HUDEP-2 (cell line): ENCODE results near the gene SZT2.
"Not testable (repeated sequence)": the region's sequence is repeated elsewhere in the genome, so short reads cannot be mapped to it uniquely, and the experiment has no call there.

Experiments
- DNase-seq, 76 experiments: peaks; one replicate each; lab custom pipeline; 2025; ENCODE audit not compliant: unreplicated experiment in 76 of 76; lab: John Stamatoyannopoulos, UW

SZT2 gene

GRCh38 chr1:43477716-43478115 lies 88.0 kb downstream of the SZT2 start:
- DNase-seq = no peak

DNA sequence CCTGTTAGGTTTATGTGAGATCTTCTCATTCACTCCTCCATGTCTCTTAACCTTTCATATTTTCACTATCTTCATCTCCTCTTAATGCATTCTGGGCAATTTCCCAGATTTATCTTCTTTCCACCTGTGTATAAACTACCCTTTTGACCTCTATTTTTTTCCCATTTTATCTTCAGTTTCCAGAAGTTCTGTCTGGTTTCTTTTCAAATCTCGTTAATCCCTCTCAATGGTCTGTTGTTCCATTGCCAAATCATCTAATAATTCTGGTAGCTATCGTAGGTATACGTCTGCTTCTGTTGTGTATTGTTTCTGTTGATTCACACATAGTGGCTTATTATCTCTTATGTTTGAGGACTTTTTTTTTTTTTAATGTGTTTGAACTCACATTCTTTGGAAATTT lies 89.7 kb downstream of the SZT2 start:
- no peak for DNase-seq

DNA sequence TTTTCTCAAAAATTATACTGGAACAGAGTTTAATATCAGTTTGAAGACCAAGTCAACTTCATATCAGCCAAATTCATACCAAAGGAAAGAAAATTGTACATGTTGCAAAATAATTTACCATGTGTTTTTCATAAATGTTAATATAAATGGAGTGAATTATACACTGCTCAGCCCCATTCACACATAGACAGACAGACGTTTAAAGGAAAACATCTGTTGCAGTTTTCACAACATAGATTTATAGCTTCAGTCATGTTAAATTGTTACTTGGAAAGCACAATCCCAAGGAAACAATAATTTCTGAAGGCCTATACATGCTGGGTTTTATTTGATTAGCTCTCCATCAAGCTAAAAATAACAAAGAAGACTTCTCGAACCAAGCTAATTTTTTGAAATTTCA lies 91.8 kb downstream of the SZT2 start:
- DNase-seq = no peak

- no peak for DNase-seq
These were observed 92.5 kb downstream of the SZT2 start for GRCh38 chr1:43482215-43482614.

- DNase-seq = no peak
These were observed 94.7 kb downstream of the SZT2 start for GRCh38 chr1:43484367-43484766.

DNA sequence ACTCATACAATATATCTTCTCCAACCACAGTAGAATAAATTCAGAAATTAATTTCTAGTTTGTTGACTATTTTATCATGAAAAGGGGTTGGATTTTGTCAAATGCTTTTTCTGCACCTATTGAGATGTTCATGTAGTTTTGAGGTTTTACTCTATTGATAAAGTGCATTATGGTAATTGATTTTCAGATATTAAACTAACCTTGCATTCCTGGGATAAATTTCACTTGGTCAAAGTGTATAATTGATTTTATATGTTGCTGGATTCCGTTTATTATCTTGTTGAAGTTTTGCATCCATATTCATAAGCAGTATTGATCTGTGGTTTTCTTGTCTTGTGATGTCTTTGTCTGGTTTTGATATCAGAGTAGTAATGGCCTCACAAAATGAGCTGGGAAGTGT lies 98.5 kb downstream of the SZT2 start:
- no peak for DNase-seq

DNA sequence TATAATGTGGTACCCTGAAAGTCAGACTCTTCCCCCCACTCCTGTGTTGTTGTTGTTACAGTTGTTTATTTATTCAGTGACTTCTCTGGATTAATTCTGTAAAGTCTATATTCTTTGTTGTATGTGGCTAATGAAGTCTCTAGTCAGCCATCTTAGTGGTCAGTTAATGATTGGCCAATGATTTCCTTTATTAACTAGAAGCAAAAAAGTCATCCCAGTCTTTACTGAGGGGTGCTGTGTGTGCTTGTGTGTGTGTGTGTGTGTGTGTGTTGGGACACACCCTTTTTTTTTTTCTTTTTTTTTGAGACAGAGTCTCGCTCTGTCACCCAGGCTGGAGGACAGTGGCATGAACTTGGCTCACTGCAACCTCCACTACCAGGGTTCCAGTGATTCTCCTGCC lies 101.4 kb downstream of the SZT2 start:
- DNase-seq = no peak

DNA sequence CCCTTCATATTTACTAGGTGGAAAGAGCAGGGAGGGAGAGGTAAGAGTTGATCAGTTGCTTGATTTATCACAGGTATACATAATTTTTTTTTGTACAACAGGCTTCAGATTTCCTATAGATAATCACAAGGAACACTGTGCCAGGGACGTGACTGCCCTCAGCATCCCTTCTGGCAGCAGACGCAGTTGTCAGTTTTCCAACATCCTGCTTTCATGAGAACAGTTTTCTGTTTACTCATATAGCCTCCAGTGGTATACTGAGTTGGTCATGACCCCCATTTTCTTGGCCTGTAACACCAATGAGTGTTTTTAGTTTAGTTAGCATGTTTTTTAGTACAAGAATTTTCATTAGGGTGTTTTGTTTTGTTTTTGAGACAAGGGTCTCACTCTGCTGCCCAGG lies 103.1 kb downstream of the SZT2 start:
- no peak for DNase-seq

DNA sequence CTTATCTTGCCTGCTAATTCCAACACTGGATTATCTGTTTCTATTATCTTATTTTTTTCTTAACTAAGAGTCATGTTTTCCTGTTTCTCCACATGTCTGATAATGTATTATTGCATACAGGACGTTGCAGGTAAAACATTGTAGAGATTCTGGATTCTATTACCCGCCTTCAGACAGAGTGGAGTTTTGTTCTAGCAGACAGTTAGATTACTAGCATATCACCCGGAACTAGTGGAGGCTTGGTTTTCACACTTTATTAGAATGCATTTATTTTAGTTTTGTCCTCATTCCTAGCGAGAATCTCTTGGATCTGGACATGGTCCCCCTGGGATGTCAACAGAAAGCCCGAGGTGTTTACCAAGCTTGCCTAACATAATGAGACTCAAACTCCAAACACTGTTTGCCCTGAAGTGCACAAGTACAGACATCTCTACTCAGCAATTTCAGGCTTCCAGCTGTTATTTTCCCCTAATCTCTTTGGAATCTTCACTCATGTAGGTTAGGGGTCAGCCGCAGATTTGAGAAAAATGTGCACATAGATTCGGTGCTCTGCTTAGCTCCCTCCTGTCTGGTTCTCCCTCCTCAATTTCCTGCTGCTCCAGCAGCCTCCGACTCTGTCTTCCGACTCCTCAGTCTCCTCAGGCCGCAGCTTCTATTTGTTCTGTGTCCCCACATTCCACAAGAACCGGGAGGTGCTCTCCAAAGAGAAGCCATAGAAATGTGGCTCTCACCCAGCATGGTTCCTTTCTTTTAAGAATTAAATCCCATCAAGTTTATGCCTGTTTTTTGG lies 104.2 kb downstream of the SZT2 start:
- no peak for DNase-seq

DNA sequence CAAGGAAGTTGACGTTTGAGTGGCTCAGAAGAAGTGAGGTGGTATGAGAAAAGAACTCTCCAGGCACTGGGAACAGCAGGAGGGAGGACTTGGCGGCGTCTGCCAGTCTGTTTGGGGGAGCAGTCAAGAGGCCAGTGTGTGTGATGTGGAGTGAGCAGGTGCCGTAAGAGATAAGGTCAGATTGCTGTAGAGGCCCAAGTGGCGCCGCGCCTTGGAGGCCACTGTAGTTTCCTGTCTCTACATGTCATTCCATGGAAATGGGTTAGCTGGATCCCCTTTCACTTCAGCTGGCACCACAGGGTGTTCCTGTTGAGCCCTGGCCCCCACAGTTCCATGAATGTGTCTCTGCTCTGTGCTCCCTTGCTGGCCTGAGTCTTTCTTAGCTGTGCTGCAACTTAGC lies 105.5 kb downstream of the SZT2 start:
- DNase-seq = peak in 18 of 76 experiments; percentile 5 to 59 (median 13)

DNA sequence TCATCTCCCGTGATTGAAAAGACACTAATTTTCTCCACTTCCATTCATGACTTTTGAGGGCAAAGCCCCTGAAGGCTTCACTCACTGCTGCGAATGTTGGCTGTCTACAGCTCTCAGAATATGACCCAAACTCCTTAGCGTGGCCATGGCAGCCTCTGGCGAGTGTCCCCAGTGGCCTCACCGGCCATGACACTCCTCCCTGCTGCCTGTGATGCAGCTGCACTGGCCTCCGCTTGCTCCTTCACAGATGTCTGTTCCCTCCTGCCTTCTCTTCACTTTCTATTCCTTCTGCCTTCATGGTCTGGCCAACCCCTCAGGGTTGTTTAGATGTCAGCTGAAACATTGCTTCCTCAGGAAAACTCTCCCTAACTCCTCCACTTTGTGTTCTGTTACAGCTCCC lies 110.2 kb downstream of the SZT2 start:
- DNase-seq = no peak

DNA sequence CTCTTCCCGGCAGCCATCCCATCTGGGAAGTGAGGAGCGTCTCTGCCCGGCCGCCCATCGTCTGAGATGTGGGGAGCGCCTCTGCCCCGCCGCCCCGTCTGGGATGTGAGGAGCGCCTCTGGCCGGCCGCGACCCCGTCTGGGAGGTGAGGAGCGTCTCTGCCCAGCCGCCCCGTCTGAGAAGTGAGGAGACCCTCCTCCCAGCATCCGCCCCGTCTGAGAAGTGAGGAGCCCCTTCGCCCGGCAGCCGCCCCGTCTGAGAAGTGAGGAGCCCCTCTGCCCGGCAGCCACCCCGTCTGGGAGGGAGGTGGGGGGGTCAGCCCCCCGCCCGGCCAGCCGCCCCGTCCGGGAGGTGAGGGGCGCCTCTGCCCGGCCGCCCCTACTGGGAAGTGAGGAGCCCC lies 112.1 kb downstream of the SZT2 start:
- DNase-seq = not testable (repeated sequence)

DNA sequence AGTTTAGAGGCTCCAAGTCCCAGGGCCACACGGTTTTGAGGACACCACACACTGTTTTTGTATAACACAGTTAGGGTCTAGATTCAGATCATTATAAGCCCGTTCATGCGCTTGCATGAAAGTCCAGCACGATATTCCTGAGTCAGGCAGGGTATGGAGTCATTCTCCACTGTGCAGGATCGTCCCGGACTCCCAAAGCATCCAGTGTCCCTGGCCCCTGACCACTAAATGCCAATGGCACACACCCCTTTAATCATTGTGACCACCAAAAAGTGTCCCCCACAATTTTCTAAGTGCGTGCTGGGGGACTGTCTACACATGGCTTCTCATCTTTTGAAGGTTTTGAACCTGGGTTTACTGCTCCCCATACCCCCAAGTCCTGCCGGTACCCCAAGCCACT lies 113.8 kb downstream of the SZT2 start:
- no peak for DNase-seq
